GM12878 (cell line): ENCODE data around the gene POR. TPM values are rescaled to one million over a fixed set of nuclear protein-coding genes. Genes with fewer than 3 reads are reported as not detected.

Experiments used
- ATAC-seq: fragments of 200-7000 bp; cut with Tn5 transposase; 3 replicates; pipeline ENCODE4 v1.9.1; 2020; ENCODE audit warnings: mild to moderate bottlenecking, moderate library complexity
- BruUV-seq: library from RNA; stranded (reverse); fragments of 400-500 nt; replicated peaks from 2 replicates; lab custom pipeline; 2021; lab: Mats Ljungman, UMichigan
- CTCF ChIA-PET: fragments of 300-600 bp; sonication (Branson Sonifier 250); formaldehyde crosslinking; extraction: SDS; loops from one replicate; lab custom pipeline; 2021; ENCODE audit warnings: inconsistent platforms; lab: Yijun Ruan, JAX
- POLR2A ChIA-PET: fragments of 350-600 bp; formaldehyde crosslinking; extraction: SDS; loops from one replicate; lab custom pipeline; 2021; ENCODE audit warnings: inconsistent platforms; lab: Charles Lee
- RAD21 ChIA-PET: fragments of 300-600 bp; sonication (Branson Sonifier 250); formaldehyde crosslinking; loops from one replicate; lab custom pipeline; 2023; ENCODE audit warnings: antibody characterized with exemption; ENCODE audit not compliant: unreplicated experiment; lab: Charles Lee
- SMC1A ChIA-PET: fragments of 300-600 bp; sonication (Branson Sonifier 250); formaldehyde crosslinking; loops from one replicate; lab custom pipeline; 2023; ENCODE audit not compliant: unreplicated experiment, uncharacterized antibody; lab: Charles Lee
- DNase-seq: peaks from one replicate; pipeline ENCODE4 v3.0.0-alpha.2; 2011; ENCODE audit warnings: low read depth, low spot score
- FAIRE-seq: peaks from 3 replicates; lab custom pipeline; 2011; peaks lifted over from hg19 to GRCh38; lab: Jason Lieb, UNC
- H2AFZ ChIP-seq: 2 replicates; pipeline ENCODE4 v1.6.0; 2011; ENCODE audit warnings: low read depth, low read length, control low read depth; ENCODE audit not compliant: control insufficient read depth
- H3K27ac ChIP-seq: 2 replicates; pipeline ENCODE4 v1.5.1; 2011; ENCODE audit warnings: control low read depth; ENCODE audit not compliant: control insufficient read depth, insufficient read depth
- H3K27me3 ChIP-seq, 2 experiments: replicated peaks in 1 of 2; 2 replicates each; pipeline versions ENCODE4 v1.6.0 to v1.6.1; 2011; ENCODE audit warnings: low read length in 1 of 2; ENCODE audit not compliant: control insufficient read depth in 2 of 2, insufficient read depth in 2 of 2
- H3K36me3 ChIP-seq, 2 experiments: 2 replicates each; pipeline ENCODE4 v1.5.1; 2011; ENCODE audit warnings: low read length in 1 of 2; ENCODE audit not compliant: control insufficient read depth in 2 of 2, insufficient read depth in 2 of 2
- H3K4me1 ChIP-seq: 2 replicates; pipeline ENCODE4 v1.6.1; 2011; ENCODE audit warnings: mild to moderate bottlenecking, low read length, moderate library complexity, mixed read lengths; ENCODE audit not compliant: control insufficient read depth, insufficient read depth
- H3K4me2 ChIP-seq: 2 replicates; pipeline ENCODE4 v1.6.0; 2011; ENCODE audit warnings: control low read depth; ENCODE audit not compliant: control insufficient read depth, insufficient read depth
- H3K4me3 ChIP-seq: fragments of 200-600 bp; sonication (generic); 2 replicates; pipeline ENCODE4 v1.5.1; 2016
- H3K79me2 ChIP-seq: 2 replicates; pipeline ENCODE4 v1.6.0; 2011; ENCODE audit warnings: low read length; ENCODE audit not compliant: control insufficient read depth, insufficient read depth
- H3K9ac ChIP-seq: 2 replicates; pipeline ENCODE4 v1.8.0; 2011; ENCODE audit warnings: low read length, control low read depth, mixed read lengths; ENCODE audit not compliant: control insufficient read depth, insufficient read depth
- H3K9me3 ChIP-seq: replicated peaks from 3 replicates; pipeline ENCODE4 v1.5.1; 2011; ENCODE audit warnings: mild to moderate bottlenecking, low read length; ENCODE audit not compliant: control insufficient read depth, insufficient read depth
- H4K20me1 ChIP-seq: 2 replicates; pipeline ENCODE4 v1.6.0; 2011; ENCODE audit not compliant: control insufficient read depth, insufficient read depth
- IKZF2 ChIP-seq, 2 experiments: fragments of 450-650 bp; IDR thresholded peaks; 2 replicates each; pipeline ENCODE4 v1.6.1; 2017; ENCODE audit warnings: mild to moderate bottlenecking in 2 of 2, moderate library complexity in 2 of 2
- NFXL1 ChIP-seq: fragments of 450-650 bp; IDR thresholded peaks from 2 replicates; pipeline ENCODE4 v1.6.1; 2017; ENCODE audit warnings: antibody characterized with exemption, mild to moderate bottlenecking, borderline replicate concordance
- RUNX3 ChIP-seq: IDR thresholded peaks from 2 replicates; pipeline ENCODE4 v1.6.1; 2012; ENCODE audit warnings: low read length, inconsistent platforms
- TCF7 ChIP-seq: IDR thresholded peaks from 2 replicates; pipeline ENCODE4 v1.6.1; 2014; ENCODE audit warnings: antibody characterized with exemption, borderline replicate concordance
- ZNF687 ChIP-seq: fragments of 450-650 bp; IDR thresholded peaks from 2 replicates; pipeline ENCODE4 v1.6.1; 2017; ENCODE audit warnings: mild to moderate bottlenecking, moderate library complexity
- WGBS: methylation state at CpG from one replicate; pipeline ENCODE4 v1.1.6; 2016; ENCODE audit warnings: low lambda C conversion rate; ENCODE audit not compliant: insufficient replicate concordance, insufficient coverage; ENCODE audit errors: missing lambda C conversion rate; 5-methylcytosine and 5-hydroxymethylcytosine counted together
- in situ Hi-C: fragments of 300-500 bp; cut with MboI; formaldehyde crosslinking; loops from 9 replicates; pipeline ENCODE4 v1.14.3; 2018; ENCODE audit warnings: mixed read lengths
- intact Hi-C: fragments of 100-400 bp; cut with micrococcal nuclease; formaldehyde crosslinking; loops from one replicate; pipeline ENCODE4 v1.14.2; 2022; ENCODE audit not compliant: unreplicated experiment
- polyA plus RNA-seq, 11 experiments: library from polyadenylated mRNA; depleted of rRNA in 4 of 11; unstranded in 6 of 11; stranded (reverse) in 5 of 11; fragments of >200 nt; fragmentation: Nextera tagmentation in 4 of 11; fragmentation: Illumina TruSeq in 1 of 11; extraction: Ambion mirVana in 4 of 11; extraction: Trizol in 1 of 11; gene quantifications; 1 replicate in 1 of 11; 2 replicates in 10 of 11; pipeline versions ENCODE4 v1.2.1 to v1.2.3, GENCODE V29; 2011 to 2016; ENCODE audit warnings: inconsistent platforms in 2 of 11, missing spikeins in 2 of 11, low read depth in 1 of 11
- total RNA-seq, 4 experiments: library from RNA; depleted of rRNA in 3 of 4; stranded (reverse); fragments of >200 nt in 3 of 4; fragmentation: Illumina TruSeq in 1 of 4; extraction: Trizol in 1 of 4; gene quantifications; 2 replicates each; pipeline versions ENCODE4 v1.2.1 to v1.2.3, GENCODE V29; 2013 to 2021

Gene POR
- total and polyA plus RNA-seq, 10 of the 15 experiments (the other 5 are each of a cell fraction or from before 2014, with no cell fraction given): 2.2 to 75.8 (median 35.9) TPM

DNA sequence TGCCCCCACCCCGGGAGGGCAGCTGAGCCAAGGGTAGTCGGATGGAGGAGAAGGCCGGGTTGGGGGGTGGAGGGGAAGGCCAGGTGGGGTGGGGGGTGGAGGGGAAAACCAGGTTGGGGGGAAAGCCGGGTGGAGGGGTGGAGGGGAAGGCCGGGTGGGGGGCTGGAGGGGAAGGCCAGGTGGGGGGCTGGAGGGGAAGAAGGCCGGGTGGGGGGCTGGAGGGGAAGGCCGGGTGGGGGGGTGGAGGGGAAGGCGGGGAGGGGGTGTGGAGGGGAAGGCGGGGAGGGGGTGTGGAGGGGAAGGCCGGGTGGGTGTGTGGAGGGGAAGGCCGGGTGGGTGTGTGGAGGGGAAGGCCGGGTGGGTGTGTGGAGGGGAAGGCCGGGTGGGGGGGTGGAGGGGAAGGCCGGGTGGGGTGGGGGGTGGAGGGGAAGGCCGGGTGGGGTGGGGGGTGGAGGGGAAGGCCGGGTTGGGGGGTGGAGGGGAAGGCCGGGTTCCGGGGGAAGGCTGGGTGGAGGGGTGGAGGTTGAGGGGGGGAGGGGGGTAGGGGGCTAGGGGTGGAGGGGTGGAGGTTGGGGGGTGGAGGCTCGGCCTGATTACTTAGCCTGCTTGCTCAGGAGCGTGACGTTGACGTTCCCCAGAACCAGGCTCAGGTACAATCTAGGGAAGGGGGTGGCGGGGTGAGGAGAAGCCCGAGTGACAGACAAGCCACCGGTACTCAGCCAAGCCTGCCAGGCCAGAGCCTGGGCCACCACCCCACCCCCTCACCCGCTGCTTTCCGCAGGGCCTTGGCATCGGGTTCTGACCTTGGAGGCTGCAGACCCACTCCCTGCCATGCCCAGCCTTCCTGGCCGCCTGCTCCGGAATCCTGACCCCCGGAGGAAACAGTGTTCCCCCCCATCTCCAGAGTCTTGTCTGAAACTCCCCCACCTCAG is 73.9 kb downstream of the POR start (continued):
- TF ChIP-seq ZNF687 (no peak), TCF7 (no peak)

DNA sequence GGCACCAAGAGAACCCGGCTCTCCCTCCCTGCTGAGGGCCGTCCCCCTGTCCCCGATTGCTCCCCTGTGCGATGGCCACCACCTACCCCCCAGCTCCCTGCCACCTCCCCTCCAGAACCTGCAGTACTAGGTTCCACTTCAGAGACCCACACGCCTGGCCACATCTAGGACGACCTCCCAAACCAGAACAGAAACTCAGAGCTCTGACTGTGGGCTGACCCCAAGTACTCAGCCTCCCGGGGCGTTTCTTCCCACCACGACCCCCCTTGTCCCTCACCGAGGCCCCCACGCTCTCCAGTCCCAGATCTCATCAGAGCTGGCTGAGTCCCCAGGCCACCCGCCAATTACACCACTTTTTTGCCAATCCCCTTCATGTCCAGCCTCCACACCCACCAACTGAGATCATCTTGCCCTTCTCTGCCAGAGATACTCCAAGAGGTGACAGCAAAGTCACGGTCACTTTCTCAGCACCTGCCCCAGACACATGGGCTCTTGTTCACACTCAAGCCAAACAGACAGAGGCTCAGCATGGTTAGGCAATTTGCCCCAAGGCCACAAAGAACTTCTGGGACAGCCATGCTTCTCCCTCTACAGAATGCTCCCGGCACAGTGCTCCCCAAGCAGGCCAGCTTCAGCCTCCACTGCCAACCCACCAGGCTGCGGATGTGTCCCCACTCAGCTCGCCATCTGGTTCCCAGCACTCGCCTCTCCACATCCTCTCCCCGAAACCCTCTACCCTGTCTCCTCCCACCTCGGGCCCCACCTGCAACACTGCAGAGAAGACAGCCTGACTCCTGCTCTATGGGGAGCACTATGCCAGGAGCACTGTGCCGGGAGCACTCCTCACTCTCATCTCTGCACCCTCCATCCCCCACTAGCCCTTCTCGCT is 74.8 kb downstream of the POR start:
- 61% methylated on average over 17 of the region's 21 CpGs for WGBS
- no peaks in the 10 kb centered on the region for H3K27me3 ChIP-seq
- no peak overlapping the region for H3K27ac ChIP-seq
- no peaks in the 10 kb centered on the region for H3K9me3 ChIP-seq
- H3K4me3 ChIP-seq: no peak overlapping the region
- H3K79me2 ChIP-seq: no peaks in the 10 kb centered on the region
- intact Hi-C loops (no loop called here), in situ Hi-C loops (no loop called here)
- CTCF ChIA-PET: interaction anchor here (0.7 to 1.0 kb wide), 2 partner anchors 123 to 126 kb away, joined by 3 read pairs; no protein-coding TSS in a partner anchor
- H2AFZ ChIP-seq: no peak overlapping the region
- peaks cover 3 to 7% of the 10 kb centered on the region in 2 experiments; a peak in 3 of 4 replicates for H3K36me3 ChIP-seq
- H4K20me1 ChIP-seq: no peaks in the 10 kb centered on the region
- no peak overlapping the region for H3K9ac ChIP-seq
- TF ChIP-seq RUNX3 (peak; percentile 16; the same call in 1 of the 2 replicates), IKZF2 (IDR thresholded peaks at IDR 0.05) (no peak), NFXL1 (peak; percentile 93)
- peaks cover 3% of the 10 kb centered on the region for H3K4me1 ChIP-seq
- no TSS peak for BruUV-seq
- no peak overlapping the region for H3K4me2 ChIP-seq
- no peak for DNase-seq
- peak; percentile 4; the same call in 2 of the 3 replicates for ATAC-seq
- RAD21 ChIA-PET: interaction anchor here (1.0 kb wide), 1 partner anchor 19 kb away, joined by 3 read pairs; no protein-coding TSS in a partner anchor
- no peak for FAIRE-seq
- SMC1A ChIA-PET: interaction anchor here (1.1 kb wide), 2 partner anchors 30 to 61 kb away, joined by 3 read pairs; no protein-coding TSS in a partner anchor
- POLR2A ChIA-PET: interaction anchor here (1.1 to 1.3 kb wide), 2 partner anchors 19 to 73 kb away, joined by 5 to 7 read pairs; no protein-coding TSS in a partner anchor
